HepG2 (cell line): ENCODE measurements around the gene ZIC2. TPM values are rescaled to one million over a fixed set of nuclear protein-coding genes. Genes with fewer than 3 reads are reported as not detected.
A peak's percentile ranks its signal among the peaks of the same experiment; 100 is the strongest.

ENCODE experiments used
- AHDC1 ChIP-seq: sonication (generic); formaldehyde crosslinking; IDR thresholded peaks from 2 replicates; pipeline ENCODE4 v1.5.1; 2020; ENCODE audit warnings: mild to moderate bottlenecking, missing genetic modification reagents, borderline replicate concordance
- ARNT ChIP-seq: fragments of 450-650 bp; IDR thresholded peaks from 2 replicates; pipeline ENCODE4 v1.6.1; 2017
- BRCA1 ChIP-seq: sonication (generic); formaldehyde crosslinking; IDR thresholded peaks from 2 replicates; pipeline ENCODE4 v1.4.0; 2020; ENCODE audit warnings: missing genetic modification reagents
- E2F1 ChIP-seq: sonication (generic); formaldehyde crosslinking; IDR thresholded peaks from 2 replicates; pipeline ENCODE4 v1.5.0; 2020; ENCODE audit warnings: missing genetic modification reagents
- ETS1 ChIP-seq: sonication (generic); formaldehyde crosslinking; IDR thresholded peaks from 2 replicates; pipeline ENCODE4 v1.4.0; 2020; ENCODE audit warnings: missing genetic modification reagents
- ETV6 ChIP-seq: sonication (generic); formaldehyde crosslinking; conservative IDR thresholded peaks from 2 replicates; pipeline ENCODE4 v1.4.0; 2020; ENCODE audit warnings: missing genetic modification reagents
- ISL2 ChIP-seq: sonication (generic); formaldehyde crosslinking; IDR thresholded peaks from 2 replicates; pipeline ENCODE4 v1.5.0; 2020; ENCODE audit warnings: missing genetic modification reagents
- PAWR ChIP-seq: sonication (generic); formaldehyde crosslinking; IDR thresholded peaks from 2 replicates; pipeline ENCODE4 v1.4.0; 2020; ENCODE audit warnings: missing genetic modification reagents, mild to moderate bottlenecking, borderline replicate concordance
- RELA ChIP-seq: sonication (generic); formaldehyde crosslinking; IDR thresholded peaks from 2 replicates; pipeline ENCODE4 v1.4.0; 2020; ENCODE audit warnings: missing genetic modification reagents
- RNF2 ChIP-seq: fragments of 450-650 bp; conservative IDR thresholded peaks from 2 replicates; pipeline ENCODE4 v1.6.1; 2016; ENCODE audit warnings: low read depth
- STAT6 ChIP-seq: sonication (generic); formaldehyde crosslinking; IDR thresholded peaks from 2 replicates; pipeline ENCODE4 v1.4.0; 2020; ENCODE audit warnings: missing genetic modification reagents, mild to moderate bottlenecking, borderline replicate concordance
- TAF1 ChIP-seq: sonication (generic); formaldehyde crosslinking; IDR thresholded peaks from 2 replicates; pipeline ENCODE4 v1.4.0; 2020; ENCODE audit warnings: missing genetic modification reagents
- TFAP4 ChIP-seq: sonication (generic); IDR thresholded peaks from 2 replicates; pipeline ENCODE4 v1.6.1; 2016; ENCODE audit warnings: low read depth, borderline replicate concordance
- ZFX ChIP-seq: sonication (generic); formaldehyde crosslinking; IDR thresholded peaks from 2 replicates; pipeline ENCODE4 v1.4.0; 2020; ENCODE audit warnings: mild to moderate bottlenecking, low read depth, missing genetic modification reagents, moderate library complexity
- ZNF207 ChIP-seq: fragments of 450-650 bp; IDR thresholded peaks from 2 replicates; pipeline ENCODE4 v1.6.1; 2016; ENCODE audit warnings: antibody characterized with exemption, borderline replicate concordance
- ZNF3 ChIP-seq: IDR thresholded peaks from 2 replicates; pipeline ENCODE4 v1.7.0; 2017; ENCODE audit warnings: inconsistent platforms
- ZNF567 ChIP-seq: sonication (generic); formaldehyde crosslinking; IDR thresholded peaks from 2 replicates; pipeline ENCODE4 v1.8.1; 2023; ENCODE audit warnings: mild to moderate bottlenecking, missing genetic modification reagents, borderline replicate concordance
- ZNF605 ChIP-seq: sonication (generic); formaldehyde crosslinking; IDR thresholded peaks from 2 replicates; pipeline ENCODE4 v1.8.0; 2022; ENCODE audit warnings: mild to moderate bottlenecking, missing genetic modification reagents
- ZNF703 ChIP-seq: sonication (generic); formaldehyde crosslinking; IDR thresholded peaks from 2 replicates; pipeline ENCODE4 v1.5.1; 2020; ENCODE audit warnings: missing genetic modification reagents, mild to moderate bottlenecking, moderate library complexity, borderline replicate concordance
- ZNF75D ChIP-seq: sonication (generic); formaldehyde crosslinking; IDR thresholded peaks from 2 replicates; pipeline ENCODE4 v1.8.1; 2023; ENCODE audit warnings: missing genetic modification reagents, mild to moderate bottlenecking, borderline replicate concordance
- polyA plus RNA-seq, 8 experiments: library from polyadenylated mRNA; depleted of rRNA in 3 of 8; stranded (reverse) in 7 of 8; unstranded in 1 of 8; fragments of >200 nt; fragmentation: Illumina TruSeq in 4 of 8; extraction: Trizol in 4 of 8; gene quantifications; 2 replicates each; pipeline versions ENCODE4 v1.2.1 to v1.2.3, GENCODE V29; 2011 to 2016; ENCODE audit warnings: low read depth in 4 of 8, missing spikeins in 1 of 8, mixed read lengths in 1 of 8; ENCODE audit not compliant: insufficient read depth in 1 of 8
- total RNA-seq, 5 experiments: library from RNA; depleted of rRNA; stranded (reverse); fragments of >200 nt; fragmentation: Illumina TruSeq; extraction: Trizol; gene quantifications; 2 replicates each; pipeline ENCODE4 v1.2.3, GENCODE V29; 2016; ENCODE audit warnings: low read depth in 1 of 5

Gene ZIC2
- total and polyA plus RNA-seq, 2 of the 13 experiments (the other 11 are each of a cell fraction or from before 2014, with no cell fraction given): 0.13 TPM; not detected in 1

- TF ChIP-seq STAT6 (no peak), ZFX (CRISPR knock-in tag) (peak; percentile 57), ZNF3 (CRISPR knock-in tag) (no peak), ZNF703 (CRISPR knock-in tag) (no peak), RELA (CRISPR knock-in tag) (no peak), ZNF207 (no peak), ETV6 (no peak), ISL2 (CRISPR knock-in tag) (no peak), ZNF567 (CRISPR knock-in tag) (no peak), TAF1 (CRISPR knock-in tag) (no peak), PAWR (CRISPR knock-in tag) (no peak), ARNT (no peak), ZNF605 (no peak), ZNF75D (CRISPR knock-in tag) (no peak), E2F1 (CRISPR knock-in tag) (no peak), RNF2 (peak; percentile 75; the same call in 1 of the 2 replicates), TFAP4 (no peak), AHDC1 (no peak), ETS1 (CRISPR knock-in tag) (no peak), BRCA1 (no peak)
Observed at GRCh38 chr13:99980201-99980823, 1.3 kb upstream of the ZIC2 start (continued).
